ENCODE results near the gene IL20. TPM values are rescaled to one million over a fixed set of nuclear protein-coding genes. Genes with fewer than 3 reads are reported as not detected.

IL20 gene
- total RNA-seq, 1 donor from 2014 or later, result not detected

DNA sequence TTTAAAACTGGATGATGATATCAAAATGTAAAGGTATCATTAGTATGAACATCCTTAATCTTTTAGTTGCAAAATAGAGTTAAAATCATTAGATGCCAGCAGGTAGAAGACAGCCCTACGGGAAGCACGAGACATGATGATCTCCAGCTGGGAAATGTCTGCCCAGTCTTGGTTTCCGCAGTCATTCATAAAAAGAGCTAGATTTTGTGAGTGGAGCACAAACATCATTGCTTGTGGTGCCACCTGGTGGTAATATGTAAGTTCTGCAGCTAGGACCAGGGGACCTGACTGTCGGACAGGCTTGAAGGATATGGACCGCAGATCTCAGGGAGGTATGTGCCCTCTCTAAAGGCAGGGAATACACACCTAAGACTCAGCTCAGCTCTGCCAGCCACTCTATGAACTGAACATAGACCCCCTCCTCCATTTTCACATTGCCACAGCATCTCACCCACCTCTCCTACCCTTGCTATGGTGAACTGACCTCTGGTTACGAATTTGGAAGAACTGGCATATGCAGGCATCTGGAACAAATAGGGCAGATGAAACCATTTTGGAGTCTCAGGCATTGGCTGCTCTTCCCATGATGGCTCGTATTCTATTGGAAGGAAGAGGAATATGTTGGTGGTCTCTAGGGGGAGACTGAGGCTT lies 47.1 kb downstream of the IL20 start:
- H3K4me3 ChIP-seq, result no peak overlapping the region
- TF ChIP-seq, protein P1, sequence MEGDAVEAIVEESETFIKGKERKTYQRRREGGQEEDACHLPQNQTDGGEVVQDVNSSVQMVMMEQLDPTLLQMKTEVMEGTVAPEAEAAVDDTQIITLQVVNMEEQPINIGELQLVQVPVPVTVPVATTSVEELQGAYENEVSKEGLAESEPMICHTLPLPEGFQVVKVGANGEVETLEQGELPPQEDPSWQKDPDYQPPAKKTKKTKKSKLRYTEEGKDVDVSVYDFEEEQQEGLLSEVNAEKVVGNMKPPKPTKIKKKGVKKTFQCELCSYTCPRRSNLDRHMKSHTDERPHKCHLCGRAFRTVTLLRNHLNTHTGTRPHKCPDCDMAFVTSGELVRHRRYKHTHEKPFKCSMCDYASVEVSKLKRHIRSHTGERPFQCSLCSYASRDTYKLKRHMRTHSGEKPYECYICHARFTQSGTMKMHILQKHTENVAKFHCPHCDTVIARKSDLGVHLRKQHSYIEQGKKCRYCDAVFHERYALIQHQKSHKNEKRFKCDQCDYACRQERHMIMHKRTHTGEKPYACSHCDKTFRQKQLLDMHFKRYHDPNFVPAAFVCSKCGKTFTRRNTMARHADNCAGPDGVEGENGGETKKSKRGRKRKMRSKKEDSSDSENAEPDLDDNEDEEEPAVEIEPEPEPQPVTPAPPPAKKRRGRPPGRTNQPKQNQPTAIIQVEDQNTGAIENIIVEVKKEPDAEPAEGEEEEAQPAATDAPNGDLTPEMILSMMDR (IDR thresholded peaks at IDR 0.05), result peak; percentile 87
- no peak overlapping the region for H3K27ac ChIP-seq
- DNase-seq (peak; percentile 56), ATAC-seq (peak; percentile 35 to 45)
- no peaks in the 10 kb centered on the region for H3K9me3 ChIP-seq
- no peaks in the 10 kb centered on the region for H3K36me3 ChIP-seq
- intact Hi-C loops (cut with DNase I), result loop anchor here (10.0 kb wide), 1 partner anchor 48 kb away; the partner anchor contains the start of gene IL20
- no peaks in the 10 kb centered on the region for H3K27me3 ChIP-seq (ENCODE audit: low read depth)
- H3K4me1 ChIP-seq, result peaks cover 23% of the 10 kb centered on the region

DNA sequence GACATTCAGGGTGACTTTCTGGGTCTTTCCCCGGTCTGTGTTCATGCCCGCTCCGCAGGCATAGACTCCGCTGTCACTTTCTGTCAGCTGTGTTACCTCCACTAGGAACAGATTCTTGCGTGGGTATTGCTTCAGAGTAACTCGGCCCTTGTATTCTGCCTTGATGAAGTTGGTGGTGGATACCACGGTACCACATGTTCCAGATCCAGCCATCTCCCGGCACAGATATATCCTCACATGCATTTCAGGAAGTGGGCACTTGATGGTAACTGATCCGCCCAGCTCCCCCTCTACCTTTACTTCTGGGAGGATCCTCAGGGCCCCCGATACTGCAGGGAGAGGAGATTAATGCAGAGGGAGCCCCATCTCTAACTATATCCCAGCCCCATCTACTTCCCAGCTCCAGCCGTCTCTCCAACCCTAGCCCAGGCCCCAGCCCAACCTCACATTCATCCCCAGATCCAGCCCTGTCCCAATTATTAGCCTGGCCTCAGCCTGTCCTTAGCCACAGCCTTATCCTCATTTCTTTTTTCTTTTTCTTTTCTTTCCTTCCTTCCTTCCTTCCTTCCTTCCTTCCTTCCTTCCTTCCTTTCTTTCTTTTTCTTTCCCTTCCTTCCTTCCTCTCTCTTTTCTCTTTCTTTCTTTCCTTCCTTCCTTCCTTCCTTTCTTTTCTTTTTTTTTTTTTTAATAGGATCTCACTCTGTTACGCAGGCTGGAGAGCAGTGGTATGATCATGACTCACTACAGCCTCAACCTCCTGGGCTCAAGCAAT lies 48.5 kb downstream of the IL20 start:
- Histone ChIP-seq H3K4me1 (peaks cover 19% of the 10 kb centered on the region), H3K4me3 (no peak overlapping the region), H3K36me3 (no peaks in the 10 kb centered on the region), H3K27ac (no peak overlapping the region), H3K9me3 (no peaks in the 10 kb centered on the region), H3K27me3 (ENCODE audit: low read depth) (no peaks in the 10 kb centered on the region)
- no peak for ATAC-seq
- TF ChIP-seq, protein P1 (IDR thresholded peaks at IDR 0.05), result no peak
- intact Hi-C loops (cut with DNase I), result loop anchor here (10.0 kb wide), 1 partner anchor 49 kb away; the partner anchor contains the start of gene IL20
- DNase-seq, result no peak

- DNase-seq, result no peak
- Histone ChIP-seq H3K9me3 (no peaks in the 10 kb centered on the region), H3K27ac (no peak overlapping the region), H3K36me3 (no peaks in the 10 kb centered on the region), H3K27me3 (ENCODE audit: low read depth) (no peaks in the 10 kb centered on the region), H3K4me1 (peaks cover 9% of the 10 kb centered on the region), H3K4me3 (no peak overlapping the region)
- no peak for ATAC-seq
- intact Hi-C loops (cut with DNase I), result loop anchor here (10.0 kb wide), 1 partner anchor 50 kb away; the partner anchor contains the start of gene IL20
- TF ChIP-seq, protein P1 (IDR thresholded peaks at IDR 0.05), result no peak
Measured at GRCh38 chr1:206915030-206915735, 49.8 kb downstream of the IL20 start.

GRCh38 chr1:206916000-206916709 lies 50.7 kb downstream of the IL20 start:
- no peak overlapping the region for H3K27ac ChIP-seq
- DNase-seq (no peak), ATAC-seq (no peak)
- no peaks in the 10 kb centered on the region for H3K27me3 ChIP-seq (ENCODE audit: low read depth)
- H3K4me1 ChIP-seq, result peaks cover 13% of the 10 kb centered on the region
- intact Hi-C loops (cut with DNase I), result loop anchor here (10.0 kb wide), 1 partner anchor 51 kb away; the partner anchor contains the start of gene IL20
- no peak overlapping the region for H3K4me3 ChIP-seq
- TF ChIP-seq, protein P1 (IDR thresholded peaks at IDR 0.05), result no peak
- no peaks in the 10 kb centered on the region for H3K36me3 ChIP-seq
- no peaks in the 10 kb centered on the region for H3K9me3 ChIP-seq

DNA sequence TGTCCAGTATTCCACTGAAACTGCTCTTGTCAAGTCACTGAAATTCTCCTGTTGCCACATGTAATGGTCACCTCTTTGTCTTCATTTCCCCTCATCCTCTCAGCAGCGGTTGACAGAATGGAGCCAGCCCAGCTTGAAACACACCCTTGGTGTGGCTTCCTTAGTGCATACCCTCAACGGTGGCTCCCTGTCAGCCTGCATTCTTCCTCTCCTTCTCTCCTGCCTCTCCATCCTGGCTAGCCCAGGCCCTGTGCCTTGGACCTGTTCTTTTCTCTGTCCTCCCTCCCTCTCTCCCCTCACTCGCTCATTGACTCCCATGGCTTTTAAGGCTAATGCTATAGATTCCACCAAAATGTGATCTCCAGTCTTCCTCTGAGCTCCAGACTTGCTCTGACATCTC lies 52.7 kb downstream of the IL20 start:
- Histone ChIP-seq H3K4me1 (peaks cover 27% of the 10 kb centered on the region), H3K4me3 (no peak overlapping the region), H3K27ac (no peak overlapping the region), H3K36me3 (no peaks in the 10 kb centered on the region), H3K27me3 (ENCODE audit: low read depth) (no peaks in the 10 kb centered on the region), H3K9me3 (no peaks in the 10 kb centered on the region)
- intact Hi-C loops (cut with DNase I), result loop anchor here (10.0 kb wide), 1 partner anchor 53 kb away; the partner anchor contains the start of gene IL20
- ATAC-seq (no peak), DNase-seq (no peak)
- TF ChIP-seq, protein P1 (IDR thresholded peaks at IDR 0.05), result no peak
